ENCODE data around the gene CATSPERE.
"Not testable (repeated sequence)": the region's sequence is repeated elsewhere in the genome, so short reads cannot be mapped to it uniquely, and the experiment has no call there.

CATSPERE gene

GRCh38 chr1:244497805-244498204 is 36.7 kb downstream of the CATSPERE start:
- Histone ChIP-seq H3K4me3 (ENCODE audit: low read depth, low read length) (no peak overlapping the region), H3K9me3 (no peaks in the 10 kb centered on the region), H3K27me3 (no peaks in the 10 kb centered on the region), H3K4me1 (no peaks in the 10 kb centered on the region), H3K36me3 (no peaks in the 10 kb centered on the region)
- TF ChIP-seq CTCF (IDR thresholded peaks at IDR 0.05; ENCODE audit: low read depth, low read length) = no peak
- no peak for DNase-seq

DNA sequence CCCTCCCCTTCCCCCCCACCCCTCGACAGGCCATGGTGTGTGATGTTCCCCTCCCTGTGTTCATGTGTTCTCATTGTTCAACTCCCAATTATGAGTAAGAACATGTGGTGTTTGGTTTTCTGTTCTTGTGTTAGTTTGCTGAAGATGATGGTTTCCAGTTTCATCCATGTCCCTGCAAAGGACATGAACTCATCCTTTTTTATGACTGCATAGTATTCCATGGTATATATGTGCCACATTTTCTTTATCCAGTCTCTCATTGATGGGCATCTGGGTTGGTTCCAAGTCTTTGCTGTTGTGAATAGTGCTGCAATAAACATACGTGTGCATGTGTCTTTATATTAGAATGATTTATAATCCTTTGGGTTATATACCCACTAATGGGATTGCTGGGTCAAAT is 38.4 kb downstream of the CATSPERE start:
- H3K4me1 ChIP-seq; H3K36me3 ChIP-seq; H3K27me3 ChIP-seq; DNase-seq; H3K4me3 ChIP-seq (ENCODE audit: low read depth, low read length); H3K9me3 ChIP-seq: not testable (repeated sequence)

- H3K36me3 ChIP-seq; H3K4me1 ChIP-seq; H3K4me3 ChIP-seq (ENCODE audit: low read depth, low read length); H3K9me3 ChIP-seq; DNase-seq; H3K27me3 ChIP-seq: not testable (repeated sequence)
Measured at GRCh38 chr1:244500515-244500914, 39.4 kb downstream of the CATSPERE start.

- no peak overlapping the region for H3K4me3 ChIP-seq (ENCODE audit: low read depth, low read length)
- DNase-seq = no peak
- no peaks in the 10 kb centered on the region for H3K27me3 ChIP-seq
- no peaks in the 10 kb centered on the region for H3K36me3 ChIP-seq
- H3K4me1 ChIP-seq = no peaks in the 10 kb centered on the region
- H3K9me3 ChIP-seq = no peaks in the 10 kb centered on the region; the same call in 1 of the 2 replicates
- no peak for TF ChIP-seq CTCF (IDR thresholded peaks at IDR 0.05; ENCODE audit: low read depth, low read length)
Measured at GRCh38 chr1:244502630-244503029, 41.6 kb downstream of the CATSPERE start.

GRCh38 chr1:244513493-244513892 is 52.4 kb downstream of the CATSPERE start:
- no peaks in the 10 kb centered on the region; the same call in 1 of the 2 replicates for H3K9me3 ChIP-seq
- no peak for TF ChIP-seq CTCF (IDR thresholded peaks at IDR 0.05; ENCODE audit: low read depth, low read length)

GRCh38 chr1:244515680-244516079 is 54.6 kb downstream of the CATSPERE start:
- no peak overlapping the region for H3K4me3 ChIP-seq (ENCODE audit: low read depth, low read length)
- no peaks in the 10 kb centered on the region; the same call in 1 of the 2 replicates for H3K9me3 ChIP-seq
- no peaks in the 10 kb centered on the region for H3K36me3 ChIP-seq
- DNase-seq = no peak
- H3K4me1 ChIP-seq = no peaks in the 10 kb centered on the region
- no peaks in the 10 kb centered on the region for H3K27me3 ChIP-seq
- TF ChIP-seq CTCF (IDR thresholded peaks at IDR 0.05; ENCODE audit: low read depth, low read length) = no peak

More at GRCh38 chr1:244513493-244513892, 52.4 kb downstream of the CATSPERE start:
- Histone ChIP-seq H3K4me3 (ENCODE audit: low read depth, low read length) (no peak overlapping the region), H3K4me1 (no peaks in the 10 kb centered on the region), H3K27me3 (no peaks in the 10 kb centered on the region), H3K36me3 (no peaks in the 10 kb centered on the region)
- no peak for DNase-seq

DNA sequence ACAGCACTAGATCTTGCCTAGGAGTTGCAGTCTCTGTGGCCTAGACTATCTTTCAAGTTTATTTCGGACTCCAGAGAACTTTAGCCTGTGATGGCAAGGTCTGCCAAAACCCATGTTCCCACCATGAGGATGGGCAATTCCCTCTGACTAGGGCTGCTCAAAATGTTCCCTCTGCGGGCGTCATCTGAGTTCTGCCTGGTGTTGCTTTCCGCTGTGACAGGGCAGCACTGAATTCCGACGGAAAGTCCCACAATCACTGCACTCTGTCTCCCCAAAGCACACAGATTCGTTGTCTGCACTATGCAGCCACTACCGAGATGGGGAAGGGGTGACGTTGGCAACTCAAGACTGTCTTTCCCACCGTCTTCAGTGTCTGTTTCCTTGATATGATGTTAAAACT is 75.2 kb downstream of the CATSPERE start:
- H3K4me1 ChIP-seq = no peaks in the 10 kb centered on the region
- H3K9me3 ChIP-seq = no peaks in the 10 kb centered on the region
- no peaks in the 10 kb centered on the region for H3K27me3 ChIP-seq
- TF ChIP-seq CTCF (IDR thresholded peaks at IDR 0.05; ENCODE audit: low read depth, low read length) = no peak
- no peak overlapping the region for H3K4me3 ChIP-seq (ENCODE audit: low read depth, low read length)
- no peaks in the 10 kb centered on the region for H3K36me3 ChIP-seq
- no peak for DNase-seq
